Activated T-helper 1 cell treated with anti-CD3 and anti-CD28 coated beads, Interleukin-12 subunit alpha, Interleukin-12 subunit beta, Interleukin-2, Interleukin-4 antibody, amounts not matched to agents 30 ng/mL and 10 ng/mL and 1 ng/mL, durations not matched to agents 14 hours and 24 hours and 36 hours (primary cell): ENCODE data around the gene MUC7. TPM values are rescaled to one million over a fixed set of nuclear protein-coding genes. Genes with fewer than 3 reads are reported as not detected.
"Not testable (repeated sequence)": the region's sequence is repeated elsewhere in the genome, so short reads cannot be mapped to it uniquely, and the experiment has no call there.

Experiments used
- DNase-seq: peaks from one replicate; pipeline ENCODE4 v3.0.0; 2021; ENCODE audit warnings: low spot score
- H3K27ac Mint-ChIP-seq: one replicate; pipeline ENCODE4 v1.8.0; 2021; ENCODE audit warnings: mild to moderate bottlenecking, mixed read lengths
- H3K27me3 Mint-ChIP-seq: one replicate; pipeline ENCODE4 v1.8.0; 2022; ENCODE audit warnings: mild to moderate bottlenecking, moderate library complexity, mixed read lengths; ENCODE audit not compliant: insufficient read depth
- H3K36me3 Mint-ChIP-seq: one replicate; pipeline ENCODE4 v1.8.0; 2021; ENCODE audit warnings: low read depth, mixed read lengths
- H3K4me1 Mint-ChIP-seq: one replicate; pipeline ENCODE4 v1.8.0; 2021; ENCODE audit warnings: low read depth, mixed read lengths
- H3K4me3 Mint-ChIP-seq: one replicate; pipeline ENCODE4 v1.8.0; 2021; ENCODE audit warnings: mild to moderate bottlenecking, moderate library complexity, mixed read lengths
- H3K9me3 Mint-ChIP-seq: one replicate; pipeline ENCODE4 v1.8.0; 2021; ENCODE audit warnings: mixed read lengths
- intact Hi-C: fragments of 100-400 bp; cut with micrococcal nuclease; formaldehyde crosslinking; loops from one replicate; pipeline ENCODE4 v1.15.1; 2024
- total RNA-seq: library from RNA; stranded (reverse); gene quantifications from 2 replicates; pipeline ENCODE4 v1.2.3, GENCODE V29; 2022

MUC7 gene
- total RNA-seq = not detected in 2 replicates

DNA sequence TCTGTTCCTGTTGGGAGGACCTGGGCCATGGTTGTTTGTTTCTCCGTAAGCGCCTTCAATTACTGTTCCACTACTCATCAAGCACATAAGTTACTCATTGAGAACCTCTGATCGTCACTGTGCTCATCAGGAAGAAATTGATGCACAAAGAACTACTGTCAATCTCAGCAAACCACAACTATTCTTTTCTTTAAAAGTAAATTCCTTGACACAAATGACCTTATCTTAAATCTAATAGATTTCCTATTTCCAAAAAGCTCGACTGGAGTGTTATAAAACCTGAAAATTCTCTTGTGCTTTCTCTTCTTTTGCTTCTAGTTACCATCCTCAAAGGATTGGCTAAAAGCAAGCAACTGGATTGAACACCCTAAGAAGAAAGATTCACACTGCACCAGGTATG, at the start of gene MUC7:
Gene MUC7, plus strand, starts transcription at position 301 of the 400 bp plus-strand sequence. CDS start 1,825 bp downstream, outside the sequence.
- H3K27ac Mint-ChIP-seq = no peak within 1 kb of the TSS
- no peak within 1 kb of the TSS for H3K4me3 Mint-ChIP-seq
- H3K4me1 Mint-ChIP-seq = no peaks in the 10 kb centered on the region
- H3K9me3 Mint-ChIP-seq = no peaks in the 10 kb centered on the region
- H3K36me3 Mint-ChIP-seq = no peaks in the 10 kb centered on the region
- no peak for DNase-seq
- intact Hi-C loops = no loop called here
- H3K27me3 Mint-ChIP-seq = no peaks in the 10 kb centered on the region

DNA sequence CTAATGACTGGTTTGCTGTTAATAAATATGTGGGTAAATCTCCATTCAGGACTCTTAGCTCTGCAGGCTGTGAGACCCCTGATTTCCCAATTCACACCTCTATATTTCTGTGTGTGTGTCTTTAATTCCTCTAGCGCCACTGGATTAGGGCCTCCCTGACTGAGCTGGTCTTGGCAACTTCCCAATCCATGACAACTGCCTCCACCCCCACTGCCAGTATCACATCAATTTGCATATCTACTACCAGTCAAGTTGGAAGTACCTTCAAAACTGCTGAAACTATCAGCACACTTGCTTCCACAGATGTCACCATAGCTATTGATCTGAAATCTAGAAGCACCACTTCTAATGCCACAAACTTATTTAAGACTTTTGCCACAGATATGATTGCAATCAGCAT, 46.7 kb upstream of the MUC7 start:
- Mint-ChIP-seq H3K27me3 (no peaks in the 10 kb centered on the region), H3K9me3 (peaks cover 4% of the 10 kb centered on the region), H3K4me1 (no peaks in the 10 kb centered on the region), H3K4me3 (no peak overlapping the region), H3K36me3 (no peaks in the 10 kb centered on the region), H3K27ac (no peak overlapping the region)
- no peak for DNase-seq
- intact Hi-C loops = no loop called here

DNA sequence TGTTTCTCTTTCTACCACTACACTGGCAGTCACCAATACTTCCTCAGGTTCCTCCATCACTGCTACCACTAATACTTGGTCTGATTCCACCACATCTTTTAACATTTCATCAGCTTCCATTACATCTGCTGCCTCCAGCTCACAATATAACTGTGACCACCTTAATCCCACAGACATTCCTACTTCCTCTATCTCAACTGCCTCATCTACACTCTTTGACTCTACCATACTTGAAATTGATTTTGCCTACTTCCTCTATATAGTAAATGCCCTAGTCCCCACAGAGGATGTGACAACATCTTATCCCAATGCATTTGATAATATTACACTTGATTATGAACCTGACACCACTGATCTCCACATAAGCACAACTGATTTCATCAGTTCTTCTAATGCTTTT, 45.2 kb upstream of the MUC7 start:
- DNase-seq = no peak
- Mint-ChIP-seq H3K36me3 (no peaks in the 10 kb centered on the region), H3K27me3 (no peaks in the 10 kb centered on the region), H3K27ac (no peak overlapping the region), H3K4me1 (no peaks in the 10 kb centered on the region), H3K9me3 (peaks cover 4% of the 10 kb centered on the region), H3K4me3 (no peak overlapping the region)
- intact Hi-C loops = no loop called here

GRCh38 chr4:70437197-70437596, 34.8 kb upstream of the MUC7 start:
- H3K27me3 Mint-ChIP-seq = no peaks in the 10 kb centered on the region
- H3K4me1 Mint-ChIP-seq = no peaks in the 10 kb centered on the region
- no peak for DNase-seq
- no peaks in the 10 kb centered on the region for H3K9me3 Mint-ChIP-seq
- H3K4me3 Mint-ChIP-seq = no peak overlapping the region
- H3K27ac Mint-ChIP-seq = no peak overlapping the region
- H3K36me3 Mint-ChIP-seq = no peaks in the 10 kb centered on the region
- intact Hi-C loops = no loop called here

- H3K4me1 Mint-ChIP-seq = no peaks in the 10 kb centered on the region
- DNase-seq = no peak
- no peak overlapping the region for H3K4me3 Mint-ChIP-seq
- H3K36me3 Mint-ChIP-seq = no peaks in the 10 kb centered on the region
- no peak overlapping the region for H3K27ac Mint-ChIP-seq
- H3K27me3 Mint-ChIP-seq = no peaks in the 10 kb centered on the region
- intact Hi-C loops = no loop called here
- no peaks in the 10 kb centered on the region for H3K9me3 Mint-ChIP-seq
These were observed 29.5 kb upstream of the MUC7 start for GRCh38 chr4:70442474-70442873.

DNA sequence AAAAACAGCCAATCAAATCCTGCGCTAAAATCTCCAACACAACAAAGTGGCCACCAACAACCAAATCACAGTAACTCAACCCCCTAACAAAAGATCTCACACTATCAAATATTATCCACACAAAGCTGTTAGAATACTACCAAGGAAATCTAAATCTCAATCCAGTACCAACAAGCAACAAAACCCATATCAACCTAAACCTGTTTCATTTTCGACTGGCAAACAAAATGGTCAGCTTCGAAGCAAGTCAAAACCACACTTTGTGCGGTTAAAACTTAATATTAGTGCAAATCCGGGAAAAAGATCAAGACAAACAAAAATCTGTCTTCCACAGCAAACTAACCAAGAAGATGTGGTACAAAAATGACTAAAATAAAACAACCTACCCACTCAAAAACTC, 28.7 kb upstream of the MUC7 start:
- Mint-ChIP-seq H3K4me1 (no peaks in the 10 kb centered on the region), H3K27me3 (no peaks in the 10 kb centered on the region), H3K9me3 (no peaks in the 10 kb centered on the region), H3K4me3 (no peak overlapping the region), H3K27ac (no peak overlapping the region), H3K36me3 (no peaks in the 10 kb centered on the region)
- DNase-seq = no peak
- intact Hi-C loops = no loop called here

DNA sequence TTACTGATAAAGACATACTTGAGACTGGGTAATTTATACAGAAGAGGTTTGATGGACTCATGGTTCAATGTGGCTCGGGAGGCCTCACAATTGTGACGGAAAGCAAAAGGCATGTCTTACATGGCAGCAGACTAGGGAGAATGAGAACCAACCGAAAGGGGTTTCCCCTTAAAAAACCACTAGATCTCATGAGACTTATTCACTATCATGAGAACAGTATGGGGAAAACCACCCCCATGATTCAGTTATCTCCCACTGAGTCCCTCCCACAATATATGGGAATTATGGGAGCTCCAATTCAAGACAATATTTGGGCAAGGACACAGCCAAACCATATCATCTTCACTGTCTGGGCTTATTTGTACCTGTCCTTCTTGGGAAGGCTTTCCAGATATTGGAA, 22.8 kb upstream of the MUC7 start:
- no peaks in the 10 kb centered on the region for H3K4me1 Mint-ChIP-seq

DNA sequence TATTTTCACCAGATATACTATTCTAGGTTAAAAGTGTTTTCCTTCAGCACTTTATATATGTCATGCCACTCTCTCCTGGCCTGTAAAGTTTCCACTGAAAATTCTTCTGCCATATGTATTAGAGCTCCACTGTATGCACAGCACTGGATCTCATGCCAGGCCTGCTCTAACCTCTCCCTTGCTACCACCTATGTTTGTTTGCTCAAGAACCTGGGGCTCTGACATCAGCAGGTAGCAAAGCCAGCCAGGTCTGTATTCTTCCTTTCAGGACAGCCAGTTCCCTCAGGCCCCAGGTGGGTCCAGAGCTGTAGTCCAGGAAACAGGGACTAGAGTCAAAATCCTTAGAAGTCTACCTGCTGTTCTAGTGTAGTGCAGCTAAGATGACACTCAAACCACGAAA, 19.1 kb upstream of the MUC7 start:
- no peak for DNase-seq
- H3K27ac Mint-ChIP-seq = no peak overlapping the region
- no peak overlapping the region for H3K4me3 Mint-ChIP-seq
- no peaks in the 10 kb centered on the region for H3K27me3 Mint-ChIP-seq
- peaks cover 4% of the 10 kb centered on the region for H3K9me3 Mint-ChIP-seq
- intact Hi-C loops = no loop called here
- H3K36me3 Mint-ChIP-seq = no peaks in the 10 kb centered on the region
- no peaks in the 10 kb centered on the region for H3K4me1 Mint-ChIP-seq

More for the DNA sequence above, 22.8 kb upstream of the MUC7 start:
- H3K27ac Mint-ChIP-seq = no peak overlapping the region
- no peak overlapping the region for H3K4me3 Mint-ChIP-seq
- no peaks in the 10 kb centered on the region for H3K27me3 Mint-ChIP-seq
- intact Hi-C loops = no loop called here
- DNase-seq = no peak
- no peaks in the 10 kb centered on the region for H3K36me3 Mint-ChIP-seq
- H3K9me3 Mint-ChIP-seq = peaks cover 4% of the 10 kb centered on the region

- Mint-ChIP-seq H3K27me3 (no peaks in the 10 kb centered on the region), H3K36me3 (no peaks in the 10 kb centered on the region), H3K9me3 (no peaks in the 10 kb centered on the region), H3K4me3 (no peak overlapping the region), H3K4me1 (no peaks in the 10 kb centered on the region), H3K27ac (no peak overlapping the region)
- no peak for DNase-seq
- intact Hi-C loops = no loop called here
These were observed 8.7 kb upstream of the MUC7 start for GRCh38 chr4:70463335-70463734.

- Mint-ChIP-seq H3K9me3 (no peaks in the 10 kb centered on the region), H3K27me3 (peaks cover 1% of the 10 kb centered on the region), H3K4me1 (no peaks in the 10 kb centered on the region), H3K4me3 (no peak overlapping the region), H3K36me3 (no peaks in the 10 kb centered on the region), H3K27ac (no peak overlapping the region)
- intact Hi-C loops = no loop called here
- no peak for DNase-seq
These were observed 1.7 kb downstream of the MUC7 start for GRCh38 chr4:70473679-70474078.

GRCh38 chr4:70488748-70489147, 16.8 kb downstream of the MUC7 start:
- intact Hi-C loops = no loop called here
- no peaks in the 10 kb centered on the region for H3K4me1 Mint-ChIP-seq
- H3K4me3 Mint-ChIP-seq = no peak overlapping the region
- DNase-seq = no peak
- no peak overlapping the region for H3K27ac Mint-ChIP-seq
- no peaks in the 10 kb centered on the region for H3K36me3 Mint-ChIP-seq
- no peaks in the 10 kb centered on the region for H3K9me3 Mint-ChIP-seq
- peaks cover 5% of the 10 kb centered on the region for H3K27me3 Mint-ChIP-seq

GRCh38 chr4:70496231-70496630, 24.2 kb downstream of the MUC7 start:
- no peaks in the 10 kb centered on the region for H3K4me1 Mint-ChIP-seq
- H3K9me3 Mint-ChIP-seq = no peaks in the 10 kb centered on the region
- H3K36me3 Mint-ChIP-seq = no peaks in the 10 kb centered on the region
- no peak for DNase-seq
- intact Hi-C loops = no loop called here
- H3K27ac Mint-ChIP-seq = no peak overlapping the region
- no peaks in the 10 kb centered on the region for H3K27me3 Mint-ChIP-seq
- no peak overlapping the region for H3K4me3 Mint-ChIP-seq

DNA sequence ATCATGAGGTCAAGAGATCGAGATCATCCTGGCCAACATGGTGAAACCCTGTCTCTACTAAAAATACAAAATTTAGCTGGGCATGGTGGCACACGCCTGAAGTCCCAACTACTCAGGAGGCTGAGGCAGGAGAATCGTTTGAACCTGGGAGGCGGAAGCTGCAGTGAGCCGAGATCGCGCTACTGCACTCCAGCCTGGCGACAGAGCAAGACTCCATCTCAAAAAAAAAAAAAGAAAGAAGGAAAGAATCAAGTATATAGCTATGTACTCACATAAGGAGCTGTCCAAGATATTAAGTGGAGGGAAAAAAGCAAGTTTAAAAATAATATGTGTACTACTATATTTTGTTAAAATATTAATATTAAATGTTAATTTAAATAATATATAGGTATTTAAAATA, 29.8 kb downstream of the MUC7 start:
- H3K4me3 Mint-ChIP-seq, H3K27me3 Mint-ChIP-seq, H3K27ac Mint-ChIP-seq, H3K36me3 Mint-ChIP-seq, H3K9me3 Mint-ChIP-seq, H3K4me1 Mint-ChIP-seq, DNase-seq: not testable (repeated sequence)
- intact Hi-C loops = loop anchor here (10.0 kb wide), 1 partner anchor 307 kb away; the partner anchor contains the start of gene ODAM

GRCh38 chr4:70504733-70505132, 32.7 kb downstream of the MUC7 start:
- H3K36me3 Mint-ChIP-seq = no peaks in the 10 kb centered on the region
- H3K27me3 Mint-ChIP-seq = no peaks in the 10 kb centered on the region
- H3K4me1 Mint-ChIP-seq = no peaks in the 10 kb centered on the region
- intact Hi-C loops = loop anchor here (1.0 to 10.0 kb wide), 3 partner anchors 310 to 1186 kb away; partner anchors contain the start of gene ODAM
- no peaks in the 10 kb centered on the region for H3K9me3 Mint-ChIP-seq
- H3K4me3 Mint-ChIP-seq = no peak overlapping the region
- no peak for DNase-seq
- no peak overlapping the region for H3K27ac Mint-ChIP-seq
